Mucosa of descending colon (tissue), 3 donors: ENCODE results near the gene RIMKLB. TPM values are rescaled to one million over a fixed set of nuclear protein-coding genes. Genes with fewer than 3 reads are reported as not detected.

ENCODE experiments used
- ATAC-seq: fragments of 200-7000 bp; cut with Tn5 transposase; one replicate; pipeline ENCODE4 v1.9.1; 2020; ENCODE audit warnings: mild to moderate bottlenecking, moderate library complexity
- DNase-seq, 3 donors: peaks; one replicate each; pipeline ENCODE4 v3.0.0-alpha.2; 2020
- H3K36me3 ChIP-seq: fragments of 200-600 bp; one replicate; pipeline ENCODE4 v1.8.0; 2021; ENCODE audit warnings: low read depth, mild to moderate bottlenecking
- H3K4me1 ChIP-seq: fragments of 200-600 bp; one replicate; pipeline ENCODE4 v1.8.0; 2021; ENCODE audit warnings: low read depth, mild to moderate bottlenecking
- H3K4me3 ChIP-seq: fragments of 200-600 bp; one replicate; pipeline ENCODE4 v1.8.0; 2021; ENCODE audit warnings: mild to moderate bottlenecking
- H3K9me3 ChIP-seq: fragments of 200-600 bp; one replicate; pipeline ENCODE4 v1.8.0; 2021; ENCODE audit warnings: mild to moderate bottlenecking
- CTCF ChIP-seq: fragments of 200-600 bp; IDR thresholded peaks from one replicate; pipeline ENCODE4 v1.8.0; 2022; ENCODE audit warnings: antibody characterized with exemption, mild to moderate bottlenecking
- intact Hi-C, 2 donors: fragments of 100-400 bp; cut with DNase I in 1 of 2; cut with micrococcal nuclease in 1 of 2; formaldehyde crosslinking; loops; one replicate each; pipeline versions ENCODE4 v1.11.0 to v1.11.1; 2022; cut with DNase I, micrococcal nuclease
- total RNA-seq, 3 donors: library from RNA; stranded (reverse); fragmentation: NEBNext Ultra II Directional in 2 of 3; extraction: Animal tissue kit (Norgen Biotek cat#: 25700) in 2 of 3; gene quantifications; one replicate each; pipeline versions ENCODE4 v1.2.1 to v1.2.4, GENCODE V29; 2021 to 2023
- donor health status: DM: no; HTN: no; CAD: no; lungs with moderate emphysema.
- donor health status: DM: no; HTN: no; CAD: no.
- donor health status: DM: no; HTN: yes; CAD: no.

The RIMKLB gene
- total RNA-seq, 3 donors from 2014 or later, result 3.7 to 30.9 (median 7.6) TPM

GRCh38 chr12:8680533-8680932, 17.3 kb upstream of the RIMKLB start:
- ATAC-seq, result no peak
- no peak overlapping the region for H3K4me3 ChIP-seq
- intact Hi-C loops, result loop anchor here (5.0 to 10.0 kb wide), 3 partner anchors 142 to 214 kb away; partner anchors contain the start of gene A2ML1 (in 2 of the 2)
- peaks cover 4% of the 10 kb centered on the region for H3K4me1 ChIP-seq
- DNase-seq, result no peak
- no peaks in the 10 kb centered on the region for H3K36me3 ChIP-seq
- H3K9me3 ChIP-seq, result no peaks in the 10 kb centered on the region
- TF ChIP-seq CTCF, result no peak

- intact Hi-C loops, result loop anchor here (5.0 to 10.0 kb wide), 3 partner anchors 141 to 213 kb away; partner anchors contain the start of gene A2ML1 (in 2 of the 2)
- DNase-seq, result peak in 1 of 3 donors; percentile 9
- ATAC-seq, result peak; percentile 45
- H3K9me3 ChIP-seq, result no peaks in the 10 kb centered on the region
- H3K4me3 ChIP-seq, result no peak overlapping the region
- no peak for TF ChIP-seq CTCF
- H3K36me3 ChIP-seq, result no peaks in the 10 kb centered on the region
- peaks cover 4% of the 10 kb centered on the region for H3K4me1 ChIP-seq
Observed at GRCh38 chr12:8681129-8681884, 16.5 kb upstream of the RIMKLB start.

- Histone ChIP-seq H3K4me3 (no peak overlapping the region), H3K36me3 (no peaks in the 10 kb centered on the region), H3K9me3 (no peaks in the 10 kb centered on the region), H3K4me1 (peaks cover 8% of the 10 kb centered on the region)
- intact Hi-C loops, result loop anchor here in 1 of 2 donors (10.0 kb wide), 2 partner anchors 140 to 210 kb away; partner anchors contain the start of gene A2ML1
- no peak for TF ChIP-seq CTCF
- DNase-seq (no peak), ATAC-seq (no peak)
Observed at GRCh38 chr12:8685051-8685450, 12.7 kb upstream of the RIMKLB start.

- H3K4me3 ChIP-seq, result no peak overlapping the region
- H3K36me3 ChIP-seq, result no peaks in the 10 kb centered on the region
- DNase-seq (peak in 1 of 3 donors; percentile 23), ATAC-seq (peak; percentile 58)
- peaks cover 4% of the 10 kb centered on the region for H3K4me1 ChIP-seq
- TF ChIP-seq CTCF, result no peak
- H3K9me3 ChIP-seq, result no peaks in the 10 kb centered on the region
- intact Hi-C loops, result loop anchor here in 1 of 2 donors (10.0 kb wide), 2 partner anchors 137 to 207 kb away; partner anchors contain the start of gene A2ML1
Observed at GRCh38 chr12:8687846-8688601, 9.8 kb upstream of the RIMKLB start.

GRCh38 chr12:8689681-8690080, 8.1 kb upstream of the RIMKLB start:
- DNase-seq (no peak), ATAC-seq (no peak)
- TF ChIP-seq CTCF, result no peak
- no peak overlapping the region for H3K4me3 ChIP-seq
- H3K9me3 ChIP-seq, result no peaks in the 10 kb centered on the region
- no peaks in the 10 kb centered on the region for H3K36me3 ChIP-seq
- peaks cover 4% of the 10 kb centered on the region for H3K4me1 ChIP-seq
- intact Hi-C loops, result loop anchor here in 1 of 2 donors (10.0 kb wide), 2 partner anchors 135 to 205 kb away; partner anchors contain the start of gene A2ML1
